Measurements from ENCODE around the gene RPL3.

The RPL3 gene

DNA sequence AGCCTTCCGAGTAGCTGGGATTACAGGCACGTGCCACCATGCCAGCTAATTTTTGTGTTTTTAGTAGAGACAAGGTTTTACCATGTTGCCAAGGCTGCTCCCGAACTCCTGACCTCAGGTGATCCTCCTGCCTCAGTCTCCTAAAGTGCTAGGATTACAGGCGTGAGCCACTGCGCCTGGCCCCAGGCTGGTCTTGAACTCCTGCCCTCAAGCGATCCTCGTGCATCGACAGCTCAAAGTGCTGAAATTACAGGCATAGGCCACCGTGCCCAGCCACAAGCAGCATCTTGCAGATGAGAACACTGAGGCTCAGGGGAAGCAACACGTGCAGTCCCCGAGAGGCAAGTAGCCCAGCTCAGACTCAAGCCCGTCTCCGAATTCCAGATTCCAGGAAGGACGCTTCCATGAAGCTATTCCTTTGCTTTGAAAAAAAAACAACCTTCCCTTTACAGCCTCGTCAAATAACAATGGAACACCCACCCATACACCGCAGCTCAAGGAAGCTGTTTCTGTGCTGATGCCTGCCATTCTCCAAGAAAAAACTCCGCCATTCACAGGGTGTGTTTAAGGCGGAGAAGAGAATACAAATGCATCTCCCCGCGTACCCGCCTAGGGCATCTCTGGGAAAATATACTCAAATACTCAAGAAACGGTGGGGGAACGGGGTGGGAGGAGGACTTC is 40.1 kb downstream of the RPL3 start:
- no peak for FAIRE-seq

DNA sequence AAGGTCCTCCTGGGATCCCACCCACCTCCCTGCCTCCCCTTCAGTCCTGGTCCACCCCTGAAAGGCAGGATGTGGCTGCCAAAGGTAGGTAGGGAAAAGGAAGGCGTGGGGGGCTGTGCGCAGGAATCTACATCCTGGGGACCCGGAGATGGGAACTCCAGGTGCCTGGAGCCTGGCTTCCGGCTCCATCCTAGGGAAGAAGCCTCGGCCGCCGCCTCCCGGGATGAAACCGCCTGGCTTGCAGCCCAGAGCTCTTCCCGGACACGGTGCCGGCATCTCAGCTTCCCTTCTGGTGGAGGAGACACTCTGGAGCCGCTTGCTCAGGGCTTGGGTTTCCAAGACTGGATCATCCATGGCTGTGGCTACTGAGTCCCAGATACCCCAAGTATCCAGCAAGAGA is 41.4 kb downstream of the RPL3 start:
- no peak for FAIRE-seq

DNA sequence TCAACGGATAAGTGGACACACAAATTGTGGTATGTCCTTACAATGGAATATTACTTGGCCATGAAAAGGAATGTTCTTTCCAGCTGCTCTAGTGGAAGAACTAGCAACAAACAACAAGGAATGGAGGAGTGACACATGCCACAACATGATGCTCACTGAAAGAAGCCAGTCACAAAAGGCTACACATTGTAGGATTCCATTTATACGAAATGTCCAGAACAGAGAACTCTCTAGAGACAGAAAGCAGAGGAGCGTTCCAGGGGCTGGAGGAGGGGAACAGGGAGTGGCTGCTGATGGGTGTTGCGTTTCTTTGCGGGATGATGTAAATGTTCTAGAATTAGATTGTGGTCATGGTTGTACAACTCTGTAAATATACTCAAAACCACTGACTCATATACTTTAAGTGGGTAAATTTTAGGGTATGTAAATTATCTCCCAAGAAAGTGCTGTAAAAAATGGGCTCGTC is 42.2 kb downstream of the RPL3 start:
- FAIRE-seq, result no peak

DNA sequence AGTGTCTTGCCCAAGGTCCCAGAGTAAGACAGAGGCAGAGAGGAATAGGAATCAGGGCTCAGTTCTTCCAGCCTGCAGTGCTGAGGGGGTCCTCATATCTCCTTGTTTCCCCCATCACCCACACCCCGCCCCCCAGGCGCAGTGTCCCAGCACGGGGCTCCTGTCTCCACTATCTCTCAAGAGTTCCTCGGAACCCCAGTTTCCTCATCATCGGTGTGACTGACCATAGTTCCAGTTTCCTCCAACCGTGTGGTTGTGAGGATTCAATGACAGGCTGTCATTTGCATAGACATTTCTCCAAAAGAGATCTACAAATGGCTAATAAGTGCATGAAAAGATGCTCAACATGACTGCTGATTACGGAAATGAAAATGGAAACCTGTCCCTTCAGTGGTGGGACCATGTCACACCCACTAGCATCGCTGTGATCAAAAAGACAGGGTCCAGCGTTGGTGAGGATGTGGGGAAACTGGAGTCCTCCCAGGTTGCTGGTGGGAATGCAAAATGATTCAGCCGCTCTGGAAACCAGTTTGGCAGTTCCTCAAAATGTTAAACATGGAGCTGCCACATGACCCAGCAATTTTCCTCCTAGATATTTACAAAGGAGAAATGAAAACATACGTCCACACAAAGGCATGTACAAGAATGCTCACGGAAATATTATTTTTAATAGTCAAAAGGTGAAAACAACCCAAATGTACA is 42.8 kb downstream of the RPL3 start:
- no peak for FAIRE-seq

DNA sequence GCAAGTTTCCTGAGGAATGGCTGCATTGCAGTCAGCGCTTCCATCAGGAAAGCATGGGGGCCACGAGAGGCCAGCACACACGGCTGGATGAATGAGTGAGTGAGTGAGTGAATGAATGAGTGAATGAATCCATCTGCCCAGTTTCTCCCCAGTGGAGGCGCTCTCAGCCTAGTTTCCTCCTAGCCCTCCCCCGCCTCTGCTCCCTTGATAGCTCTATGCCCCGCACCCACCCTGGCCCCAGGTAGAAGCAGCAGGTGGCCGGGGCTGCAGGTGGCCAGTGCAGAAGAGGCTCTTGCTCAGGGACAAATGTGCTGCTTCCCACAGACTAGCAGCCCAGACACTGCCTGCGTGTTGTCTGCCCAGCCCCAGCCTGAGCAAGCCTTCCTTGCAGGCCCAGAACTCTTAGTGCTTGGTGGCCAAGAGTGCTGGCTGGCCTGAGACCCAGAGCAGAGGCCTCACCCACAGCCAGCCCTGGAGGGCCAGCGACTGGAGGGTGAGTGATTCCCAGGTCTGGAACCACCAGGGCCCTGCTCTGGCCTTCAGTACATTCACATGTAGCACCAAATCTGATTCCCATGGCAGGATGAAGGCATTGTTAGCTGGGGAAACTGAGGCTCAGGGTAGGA is 43.5 kb downstream of the RPL3 start:
- FAIRE-seq, result no peak

DNA sequence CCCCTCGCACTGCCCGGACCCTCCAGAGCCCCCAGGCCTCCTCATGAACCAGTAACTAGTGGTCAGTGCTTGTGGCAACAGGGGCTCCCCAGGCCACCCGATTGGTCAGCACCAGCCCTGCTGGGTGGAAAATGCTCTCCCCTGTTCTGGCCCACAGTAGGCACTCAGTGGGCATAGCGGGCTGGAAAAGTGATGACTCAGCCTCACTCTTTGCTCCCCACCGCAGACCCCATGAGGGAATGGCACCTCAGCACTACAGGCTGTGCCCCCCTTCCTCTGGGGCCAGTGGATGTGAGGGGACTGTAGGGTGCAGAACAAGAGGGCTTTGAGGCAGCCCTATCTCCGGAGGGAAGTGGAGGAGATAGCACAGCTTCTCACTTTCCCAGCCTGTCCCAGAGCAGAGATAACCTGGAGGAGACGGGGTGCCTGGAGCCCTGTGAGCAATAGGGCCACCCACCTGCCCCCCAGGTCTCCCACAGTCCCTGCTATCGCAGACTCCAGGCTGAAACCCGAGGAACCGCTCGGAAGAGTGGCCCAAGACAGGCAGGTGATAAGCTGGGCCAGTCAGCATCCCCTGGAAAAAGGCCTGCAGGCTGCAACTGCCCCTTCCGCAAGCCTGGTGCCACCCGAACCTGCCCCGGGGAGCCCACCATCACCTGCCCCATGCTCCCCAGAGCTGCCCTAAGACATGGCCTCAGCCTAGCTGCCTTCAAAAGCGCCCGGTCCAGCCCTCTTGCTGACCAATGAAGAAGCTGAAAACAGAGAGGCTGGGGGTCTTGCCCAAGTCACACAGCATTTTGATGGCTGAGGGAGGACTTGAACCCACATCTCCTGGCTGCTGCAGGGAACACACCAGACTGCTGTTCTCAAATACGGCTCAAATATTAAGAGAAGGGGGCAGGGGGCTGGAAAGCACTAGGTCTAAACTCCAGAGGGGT is 45.2 kb downstream of the RPL3 start:
- FAIRE-seq, result no peak

DNA sequence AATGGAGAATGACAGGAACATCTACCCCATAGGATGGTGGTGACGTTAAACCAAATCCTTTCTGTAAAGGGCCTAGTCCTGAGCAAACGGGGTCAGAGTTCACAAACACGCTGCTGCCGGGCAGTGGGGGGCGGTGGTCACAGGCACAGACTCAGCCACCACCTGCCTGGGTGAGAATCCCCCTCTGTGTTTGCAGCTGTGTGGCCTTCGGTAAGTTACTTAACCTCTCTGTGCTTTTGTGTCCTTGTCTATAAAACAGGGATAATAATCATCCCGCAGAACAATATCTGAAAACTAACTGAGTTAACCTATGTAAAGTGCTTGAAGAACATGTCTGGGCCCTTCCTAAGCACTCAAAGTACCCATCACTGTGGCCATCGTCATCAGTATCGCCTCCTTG is 48.6 kb downstream of the RPL3 start:
- no peak for FAIRE-seq

DNA sequence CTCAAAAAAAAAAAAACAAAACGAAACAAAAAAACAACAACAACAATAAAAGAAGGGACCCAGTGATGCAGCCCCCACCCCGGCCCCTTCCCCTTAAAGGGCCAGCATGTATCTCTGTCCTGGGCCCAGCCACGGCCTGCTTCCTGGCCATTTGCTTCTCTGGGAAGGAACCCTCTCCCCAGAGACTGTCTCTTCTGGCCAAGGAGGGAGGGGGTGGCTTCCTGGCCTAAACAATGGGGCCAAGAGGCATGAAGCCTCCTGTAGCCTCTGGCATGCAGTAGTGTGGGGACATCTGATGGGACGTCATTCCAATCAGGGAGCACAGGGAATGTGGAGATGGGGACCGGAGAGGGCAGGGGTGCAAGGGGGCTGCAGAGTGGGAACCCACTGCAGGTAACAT is 49.1 kb downstream of the RPL3 start:
- FAIRE-seq, result no peak

DNA sequence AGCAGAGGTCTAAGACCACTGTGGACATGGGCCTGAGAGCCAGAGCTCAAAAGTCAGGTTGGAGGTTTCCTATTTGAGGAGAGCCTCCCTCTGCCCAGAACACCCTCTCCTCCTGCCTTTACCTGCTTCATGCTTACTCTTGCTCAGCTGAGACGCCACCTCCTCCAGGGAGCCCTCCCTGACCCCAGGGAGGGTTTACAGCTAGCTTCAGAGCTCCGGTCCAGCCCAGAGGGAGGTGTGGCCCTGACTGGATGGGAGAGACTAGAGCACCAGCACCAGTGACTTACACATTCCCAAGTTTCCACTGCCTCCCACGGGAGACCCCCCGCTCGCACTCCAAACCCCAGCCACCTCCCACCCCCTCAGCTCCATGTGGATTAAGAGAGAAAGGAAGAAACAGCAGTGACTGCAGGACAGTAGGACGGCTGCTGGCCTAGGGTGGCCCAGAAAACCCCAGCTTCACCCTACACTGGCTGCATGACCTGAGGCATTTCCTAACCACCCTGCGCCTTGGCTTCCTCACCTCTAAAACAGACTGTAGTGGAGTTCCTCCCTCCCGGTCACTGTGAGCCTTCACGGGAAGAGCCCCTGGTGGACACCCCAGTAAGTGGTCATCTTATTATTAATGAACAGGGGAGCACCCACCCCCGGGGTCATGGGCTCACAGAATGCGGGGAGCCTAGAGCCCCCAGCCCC is 50.2 kb downstream of the RPL3 start:
- FAIRE-seq, result no peak

DNA sequence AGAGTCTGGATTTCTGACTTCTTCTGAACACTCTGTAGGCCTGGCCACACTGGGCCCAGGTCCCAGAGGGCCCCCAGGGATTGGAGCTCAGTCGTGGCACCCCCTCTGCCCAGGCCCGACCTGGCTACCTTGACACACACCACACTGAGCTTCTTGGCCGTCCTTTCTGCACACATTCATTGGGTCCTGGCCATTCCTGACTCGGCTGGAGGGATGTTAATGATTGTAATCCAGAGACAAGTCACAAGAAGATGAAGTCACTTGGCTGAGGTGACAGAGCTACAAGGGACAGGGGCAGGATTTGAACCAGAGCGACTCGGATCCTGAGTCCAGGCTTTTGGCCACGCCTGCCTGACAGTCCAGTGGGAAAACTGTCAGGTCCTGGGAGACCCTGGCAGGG is 50.8 kb downstream of the RPL3 start:
- FAIRE-seq, result no peak

DNA sequence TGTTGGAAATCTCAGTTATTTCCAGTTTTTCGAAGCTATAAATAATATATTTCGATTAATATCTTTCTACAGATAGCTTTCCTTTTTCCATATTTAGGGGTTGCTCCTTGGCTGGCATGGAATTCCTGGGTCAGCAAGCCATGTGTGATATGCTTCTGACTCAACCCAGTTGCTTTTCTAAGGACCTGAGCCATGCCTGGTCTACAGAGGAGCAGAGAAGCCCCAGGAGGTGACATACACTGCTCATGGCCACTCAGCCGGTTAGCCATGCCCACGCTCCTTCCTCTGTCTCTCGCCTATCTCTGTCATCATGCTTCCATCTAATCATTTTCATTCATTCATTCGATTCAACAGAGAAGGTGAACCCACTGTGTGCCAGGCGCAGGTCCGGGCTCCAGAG is 51.4 kb downstream of the RPL3 start:
- FAIRE-seq, result no peak

DNA sequence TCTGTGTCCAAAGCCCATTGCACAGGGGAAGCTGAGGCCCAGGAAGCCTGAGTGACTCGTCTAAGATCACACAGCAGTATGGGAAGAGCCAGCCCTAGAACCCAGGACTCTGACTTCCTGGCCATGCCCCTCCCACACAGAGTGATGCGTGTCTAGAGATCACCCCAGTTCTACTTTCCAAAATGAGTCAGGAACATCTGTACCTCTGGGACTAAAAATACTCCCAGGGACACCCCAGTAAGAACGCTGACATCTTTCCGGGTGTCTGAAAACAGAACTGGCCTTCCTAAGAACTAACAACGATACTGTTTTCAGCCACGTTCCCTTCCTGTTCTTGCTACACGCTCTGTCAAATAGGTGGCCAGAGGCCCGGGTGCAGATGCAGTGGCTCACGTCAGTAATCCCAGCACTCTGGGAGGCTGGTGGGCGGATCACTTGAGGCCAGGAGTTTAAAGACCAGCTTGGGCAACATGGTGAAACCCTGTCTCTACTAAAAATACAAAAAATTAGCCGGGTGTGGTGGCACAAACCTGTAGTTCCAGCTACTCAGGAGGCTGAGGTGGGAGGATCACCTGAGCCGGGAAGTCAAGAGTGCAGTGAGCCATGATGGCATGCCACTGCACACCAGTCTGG is 52.9 kb downstream of the RPL3 start:
- FAIRE-seq, result no peak

DNA sequence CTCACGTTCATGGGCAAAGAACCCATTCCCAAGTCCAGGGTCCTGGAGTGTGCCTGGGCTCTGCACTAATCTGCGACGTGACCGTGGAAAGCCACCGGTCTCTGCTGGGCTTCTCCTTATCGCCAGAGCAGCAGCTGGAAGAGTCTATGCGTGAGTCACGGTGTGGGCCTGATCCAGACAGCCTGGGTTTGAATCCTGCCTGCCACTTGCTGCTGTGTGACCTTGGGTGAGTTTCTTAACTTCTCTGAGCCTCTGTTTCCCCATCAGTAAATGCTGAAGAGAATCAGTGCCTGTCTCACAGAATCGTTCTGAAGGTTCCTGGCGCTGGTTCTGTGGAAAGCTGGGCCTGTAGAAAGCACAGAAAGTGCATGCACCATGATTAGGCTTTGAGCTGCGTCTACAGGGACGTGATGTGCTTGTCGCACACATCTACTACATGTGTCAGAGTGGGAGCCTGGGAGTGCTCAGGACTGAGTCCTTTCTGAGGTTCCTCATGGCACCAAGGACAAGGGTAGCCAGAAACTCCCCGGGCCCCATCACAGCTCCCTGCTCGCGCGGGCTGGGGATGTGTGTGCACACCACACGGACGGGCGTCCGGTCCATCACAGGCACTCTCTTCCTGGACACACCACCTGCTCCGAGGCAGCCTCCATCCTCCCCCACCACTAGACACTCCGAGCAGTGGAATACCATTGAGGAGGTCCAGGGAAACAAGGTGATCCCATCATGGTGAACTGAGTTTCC is 54.1 kb downstream of the RPL3 start:
- FAIRE-seq, result no peak

DNA sequence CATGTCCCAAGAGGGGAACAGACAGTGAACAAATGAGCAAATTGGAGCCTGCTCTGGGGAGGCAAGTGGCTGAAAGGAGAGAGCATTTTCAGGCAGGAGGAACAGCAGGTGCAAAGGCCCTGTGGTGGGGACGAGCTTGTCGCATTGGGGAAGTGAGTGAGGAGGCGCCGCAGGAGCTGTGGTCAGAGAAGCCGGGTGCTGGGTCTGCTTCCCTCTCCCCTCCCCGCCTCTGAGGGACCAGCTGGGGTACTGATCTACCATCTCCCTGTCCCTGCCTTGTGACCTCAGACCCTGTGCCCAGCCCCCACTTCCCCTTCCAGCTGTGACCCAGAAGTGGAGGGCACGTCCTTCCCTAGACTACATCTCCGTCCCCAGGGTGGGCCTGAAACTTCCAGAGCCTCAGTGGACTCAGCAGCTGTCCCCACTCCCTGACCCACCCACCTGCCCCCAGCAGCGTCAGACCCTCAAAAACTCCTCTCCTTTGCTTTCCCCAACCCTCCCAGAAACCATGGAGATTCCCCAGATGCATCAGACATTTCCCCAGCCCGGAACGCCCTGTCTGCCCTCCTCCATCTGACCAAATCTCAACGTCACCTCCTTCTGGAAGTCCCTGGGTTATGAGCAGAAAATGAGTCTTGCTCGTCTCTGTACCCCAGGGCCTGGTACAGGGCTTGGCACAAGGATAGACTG is 54.9 kb downstream of the RPL3 start:
- FAIRE-seq, result no peak

DNA sequence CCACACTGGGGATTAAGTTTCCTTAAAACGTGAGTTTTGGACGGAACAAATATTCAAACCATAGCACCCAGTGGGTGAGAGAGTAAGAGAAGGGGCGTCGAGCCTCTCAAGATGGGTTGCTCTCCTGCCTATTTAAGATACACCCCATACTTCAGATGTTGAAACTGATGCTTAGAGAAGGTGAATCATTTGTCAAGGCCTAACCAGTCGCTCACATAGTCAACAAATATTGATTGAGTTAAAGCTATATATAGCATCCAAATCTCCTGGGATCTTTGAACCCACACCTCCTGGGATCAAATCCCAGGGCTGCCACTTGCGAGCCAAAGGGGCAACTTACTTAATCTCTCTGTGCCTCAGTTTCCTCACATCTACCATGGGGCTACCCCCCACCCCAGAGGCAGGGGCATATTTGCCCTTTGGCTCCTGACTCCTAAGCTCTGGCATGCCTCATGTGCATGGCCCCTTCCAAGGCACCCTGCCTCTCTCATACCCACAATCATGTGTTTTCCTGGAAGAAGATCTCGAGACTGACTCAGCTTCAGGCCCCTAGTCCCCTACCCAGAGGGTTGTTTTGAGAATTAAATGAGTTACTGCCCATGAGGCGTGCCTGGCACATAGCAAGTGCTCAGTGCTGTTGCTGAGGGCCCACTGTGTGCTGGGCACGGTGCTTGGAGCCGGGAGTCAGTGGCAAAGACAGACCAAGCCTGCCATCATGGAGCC is 55.6 kb downstream of the RPL3 start:
- no peak for FAIRE-seq
